GM19328 (cell line): ENCODE measurements around the gene FASLG.
"Not testable (repeated sequence)": the region's sequence is repeated elsewhere in the genome, so short reads cannot be mapped to it uniquely, and the experiment has no call there.

Source experiments
- ATAC-seq: cut with Tn5 transposase; IDR thresholded peaks from one replicate; pipeline ENCODE4 v1.9.1; 2021; ENCODE audit warnings: mild to moderate bottlenecking, moderate library complexity; ENCODE audit not compliant: unreplicated experiment

The FASLG gene

GRCh38 chr1:172658871-172659453, at the start of gene FASLG:
TSS of gene FASLG (plus strand) at chr1:172659103. CDS start at chr1:172659202, 99 bp downstream.
- no peak for ATAC-seq

GRCh38 chr1:172609528-172609927, 49.4 kb upstream of the FASLG start:
- ATAC-seq = no peak

- no peak for ATAC-seq
Measured at GRCh38 chr1:172612478-172612877, 46.4 kb upstream of the FASLG start.

- no peak for ATAC-seq
Measured at GRCh38 chr1:172613294-172613693, 45.6 kb upstream of the FASLG start.

- no peak for ATAC-seq
Measured at GRCh38 chr1:172616195-172616594, 42.7 kb upstream of the FASLG start.

GRCh38 chr1:172616636-172617035, 42.3 kb upstream of the FASLG start:
- ATAC-seq = no peak

- not testable (repeated sequence) for ATAC-seq
Measured at GRCh38 chr1:172620603-172621002, 38.3 kb upstream of the FASLG start.

- no peak for ATAC-seq
Measured at GRCh38 chr1:172622541-172622940, 36.4 kb upstream of the FASLG start.

GRCh38 chr1:172623748-172624147, 35.2 kb upstream of the FASLG start:
- no peak for ATAC-seq

- ATAC-seq = no peak
Measured at GRCh38 chr1:172626845-172627244, 32.1 kb upstream of the FASLG start.

- ATAC-seq = no peak
Measured at GRCh38 chr1:172627702-172628101, 31.2 kb upstream of the FASLG start.

- no peak for ATAC-seq
Measured at GRCh38 chr1:172628401-172628800, 30.5 kb upstream of the FASLG start.

- ATAC-seq = no peak
Measured at GRCh38 chr1:172629170-172629569, 29.7 kb upstream of the FASLG start.

GRCh38 chr1:172629638-172630037, 29.3 kb upstream of the FASLG start:
- ATAC-seq = no peak

GRCh38 chr1:172630056-172630818, 28.7 kb upstream of the FASLG start:
- ATAC-seq = no peak

GRCh38 chr1:172630868-172631267, 28.0 kb upstream of the FASLG start:
- no peak for ATAC-seq

GRCh38 chr1:172637522-172637921, 21.4 kb upstream of the FASLG start:
- ATAC-seq = no peak

- no peak for ATAC-seq
Measured at GRCh38 chr1:172638249-172638648, 20.7 kb upstream of the FASLG start.

GRCh38 chr1:172638885-172639831, 19.7 kb upstream of the FASLG start:
- peak; percentile 71 for ATAC-seq

- no peak for ATAC-seq
Measured at GRCh38 chr1:172640111-172640510, 18.8 kb upstream of the FASLG start.

- ATAC-seq = no peak
Measured at GRCh38 chr1:172641492-172641891, 17.4 kb upstream of the FASLG start.
